DMS153 (cell line): ENCODE results near the gene UVSSA.
"Not testable (repeated sequence)": the region's sequence is repeated elsewhere in the genome, so short reads cannot be mapped to it uniquely, and the experiment has no call there.

Experiments used
- DNase-seq: peaks from one replicate; lab custom pipeline; 2025; lab: John Stamatoyannopoulos, UW

Gene UVSSA

GRCh38 chr4:1364217-1364616 lies 17.2 kb downstream of the UVSSA start:
- DNase-seq, result no peak

- no peak for DNase-seq
Observed at GRCh38 chr4:1364748-1365147, 17.7 kb downstream of the UVSSA start.

GRCh38 chr4:1365271-1366178 lies 18.5 kb downstream of the UVSSA start:
- peak; percentile 70 for DNase-seq

- DNase-seq, result no peak
Observed at GRCh38 chr4:1366371-1367229, 19.6 kb downstream of the UVSSA start.

- DNase-seq, result no peak
Observed at GRCh38 chr4:1367230-1367935, 20.4 kb downstream of the UVSSA start.

- no peak for DNase-seq
Observed at GRCh38 chr4:1367936-1368289, 20.9 kb downstream of the UVSSA start.

- no peak for DNase-seq
Observed at GRCh38 chr4:1368421-1369090, 21.5 kb downstream of the UVSSA start.

- DNase-seq, result no peak
Observed at GRCh38 chr4:1369091-1369450, 22.1 kb downstream of the UVSSA start.

GRCh38 chr4:1369479-1370079 lies 22.6 kb downstream of the UVSSA start:
- DNase-seq, result no peak

GRCh38 chr4:1370321-1371124 lies 23.5 kb downstream of the UVSSA start:
- DNase-seq, result no peak

- no peak for DNase-seq
Observed at GRCh38 chr4:1371176-1372165, 24.5 kb downstream of the UVSSA start.

- not testable (repeated sequence) for DNase-seq
Observed at GRCh38 chr4:1372576-1372975, 25.6 kb downstream of the UVSSA start.

GRCh38 chr4:1373892-1374705 lies 27.1 kb downstream of the UVSSA start:
- no peak for DNase-seq

- no peak for DNase-seq
Observed at GRCh38 chr4:1374706-1375045, 27.7 kb downstream of the UVSSA start.

GRCh38 chr4:1375051-1375721 lies 28.2 kb downstream of the UVSSA start:
- no peak for DNase-seq

GRCh38 chr4:1375761-1376322 lies 28.8 kb downstream of the UVSSA start:
- no peak for DNase-seq

GRCh38 chr4:1376391-1376840 lies 29.4 kb downstream of the UVSSA start:
- DNase-seq, result no peak
